Activated CD8-positive, alpha-beta memory T cell treated with anti-CD3 and anti-CD28 coated beads for 1 hour (primary cell): ENCODE results near the gene TMEM14C.

Source experiments
- DNase-seq, 2 donors: peaks; one replicate each; pipeline ENCODE4 v3.0.0-alpha.2; 2020; ENCODE audit warnings: low read depth in 1 of 2; ENCODE audit errors: extremely low read depth in 1 of 2

Gene TMEM14C

DNA sequence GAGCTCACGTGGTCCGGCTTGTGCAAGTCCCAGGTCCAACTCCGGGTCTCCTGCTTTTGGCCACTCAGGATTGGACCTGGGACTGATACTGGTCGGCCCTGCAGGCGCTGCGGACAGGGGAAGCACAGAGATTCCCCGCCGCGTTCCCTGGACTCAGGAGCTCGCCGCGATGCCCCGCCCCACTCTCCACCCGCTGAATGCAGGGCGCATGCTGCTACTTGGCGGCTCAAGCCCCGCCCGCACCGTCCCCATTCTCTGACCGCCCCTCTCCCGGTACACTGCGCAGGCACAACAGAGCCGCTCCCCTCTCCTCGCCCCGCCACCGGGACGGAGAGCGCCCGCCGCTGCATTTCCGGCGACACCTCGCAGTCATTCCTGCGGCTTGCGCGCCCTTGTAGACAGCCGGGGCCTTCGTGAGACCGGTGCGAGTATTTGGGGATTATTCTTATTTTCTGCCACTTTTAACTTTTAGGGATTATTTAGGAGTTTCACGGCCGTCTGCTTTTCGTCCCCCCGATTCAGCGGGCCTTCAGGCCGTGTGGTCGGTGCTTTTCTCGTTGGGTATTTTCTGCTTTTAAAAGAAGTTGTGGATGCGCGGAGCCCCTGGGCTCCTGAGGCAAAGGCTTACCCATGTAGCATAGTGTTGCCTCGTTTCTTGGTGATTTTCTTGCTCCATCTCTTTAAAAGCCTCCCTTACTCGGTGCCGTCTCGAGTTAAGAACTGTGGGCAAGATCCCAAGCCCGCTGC lies at the start of gene TMEM14C:
TSS of gene TMEM14C (plus strand) at position 251 of the 747 bp plus-strand sequence. CDS start 1,544 bp downstream, outside the sequence.
- DNase-seq = peak; percentile 45 to 58

DNA sequence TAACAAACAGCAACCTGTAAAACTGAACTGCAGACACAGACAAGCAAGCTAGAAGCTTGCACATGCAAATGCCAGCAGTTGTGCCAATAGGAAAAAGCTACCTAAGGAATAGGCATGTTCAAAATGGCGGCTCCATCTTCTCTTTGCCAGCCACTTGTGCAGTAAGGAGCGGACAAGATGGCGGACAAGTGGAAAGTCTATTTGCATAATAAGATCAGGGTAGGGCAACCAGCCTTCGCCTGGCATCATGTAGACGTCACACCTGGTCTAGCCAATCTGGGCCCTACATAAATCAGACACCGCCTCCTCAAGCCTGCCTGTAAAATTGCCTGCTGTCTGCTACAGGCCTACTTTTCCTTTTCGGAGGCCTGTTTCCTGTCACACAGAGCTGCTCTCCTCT lies 46.5 kb upstream of the TMEM14C start:
- no peak for DNase-seq

DNA sequence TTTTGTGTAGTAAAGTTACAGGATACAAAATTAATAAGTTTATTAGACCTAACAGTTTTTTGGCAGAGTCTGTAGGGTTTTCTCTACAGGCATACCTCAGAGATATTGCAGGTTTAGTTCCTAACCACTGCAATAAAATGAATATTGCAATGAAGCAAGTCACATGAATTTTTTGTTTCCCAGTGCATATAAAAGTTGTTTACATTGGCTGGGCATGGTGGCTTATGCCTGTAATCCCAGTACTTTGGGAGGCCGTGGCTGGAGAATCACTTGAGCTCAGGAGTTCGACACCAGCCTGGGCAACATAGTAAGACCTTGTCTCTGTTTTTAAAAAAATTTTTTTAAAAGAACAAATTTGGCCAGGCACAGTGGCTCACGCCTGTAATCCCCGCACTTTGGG lies 44.4 kb upstream of the TMEM14C start:
- DNase-seq = no peak

DNA sequence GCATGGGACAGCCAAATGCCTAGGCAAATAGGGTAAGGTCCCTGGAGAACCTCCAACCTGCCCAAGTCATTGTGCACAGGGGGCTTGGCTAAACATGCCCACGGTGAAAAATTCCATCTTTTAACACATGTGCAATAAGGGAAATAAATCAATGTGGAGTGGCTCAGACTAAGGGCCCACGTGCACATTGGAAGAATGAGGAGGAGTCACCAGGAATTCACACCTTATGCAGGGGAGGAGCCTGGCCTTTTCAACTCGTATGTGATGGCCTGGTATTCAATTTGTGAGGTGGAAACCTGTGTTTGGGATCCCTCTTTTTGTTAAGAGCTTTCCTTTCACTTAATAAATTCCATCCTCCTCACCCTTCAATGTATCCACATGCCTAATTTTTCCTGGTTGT lies 41.1 kb upstream of the TMEM14C start:
- no peak for DNase-seq

DNA sequence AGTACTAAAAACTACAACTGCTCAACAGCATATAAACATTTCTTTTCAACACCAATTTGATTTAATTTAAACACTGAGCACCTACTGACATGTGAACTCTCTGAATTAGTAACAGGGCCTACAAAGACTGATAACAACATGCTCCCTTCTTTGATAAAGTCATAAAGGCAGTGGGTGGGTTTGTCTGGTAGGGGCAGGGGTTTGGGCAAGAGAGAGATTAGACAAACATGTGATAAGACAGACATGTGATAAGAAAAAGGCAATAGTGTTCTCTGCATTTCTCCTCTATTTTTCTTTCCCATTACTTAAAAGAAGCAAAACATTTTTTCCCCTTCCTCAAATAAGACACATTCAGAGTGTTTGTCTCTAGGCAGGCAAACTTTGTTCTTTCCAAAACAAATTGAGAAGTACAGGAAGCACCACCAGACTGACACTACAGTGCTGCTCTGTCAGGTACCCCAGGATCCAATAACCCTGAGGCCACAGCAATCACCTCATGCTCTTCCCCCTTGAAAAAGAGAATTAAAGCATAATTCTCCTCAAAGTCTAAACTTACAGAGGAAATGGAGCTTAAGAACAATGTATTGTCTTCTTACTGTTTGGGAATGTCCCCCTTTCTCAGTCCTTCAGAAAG lies 40.4 kb upstream of the TMEM14C start:
- DNase-seq = no peak

DNA sequence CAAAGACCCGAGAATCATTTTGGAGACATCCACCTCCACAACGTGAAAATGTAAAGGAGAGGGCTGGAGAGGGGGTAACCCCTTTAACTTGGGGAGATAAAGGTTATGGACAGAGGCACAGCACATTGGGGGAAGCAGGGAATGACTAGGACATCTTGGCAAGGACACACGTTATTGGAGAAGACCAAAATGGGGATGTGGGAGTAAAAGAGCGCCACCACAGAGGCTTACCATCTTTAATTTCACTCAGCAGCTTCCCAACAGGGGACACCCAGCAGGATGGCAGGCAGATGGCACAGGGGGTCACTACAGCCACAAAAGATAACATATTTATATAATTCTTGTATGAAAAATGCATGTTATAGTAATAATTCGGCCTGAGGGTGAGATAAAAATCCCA lies 38.3 kb upstream of the TMEM14C start:
- DNase-seq = no peak

DNA sequence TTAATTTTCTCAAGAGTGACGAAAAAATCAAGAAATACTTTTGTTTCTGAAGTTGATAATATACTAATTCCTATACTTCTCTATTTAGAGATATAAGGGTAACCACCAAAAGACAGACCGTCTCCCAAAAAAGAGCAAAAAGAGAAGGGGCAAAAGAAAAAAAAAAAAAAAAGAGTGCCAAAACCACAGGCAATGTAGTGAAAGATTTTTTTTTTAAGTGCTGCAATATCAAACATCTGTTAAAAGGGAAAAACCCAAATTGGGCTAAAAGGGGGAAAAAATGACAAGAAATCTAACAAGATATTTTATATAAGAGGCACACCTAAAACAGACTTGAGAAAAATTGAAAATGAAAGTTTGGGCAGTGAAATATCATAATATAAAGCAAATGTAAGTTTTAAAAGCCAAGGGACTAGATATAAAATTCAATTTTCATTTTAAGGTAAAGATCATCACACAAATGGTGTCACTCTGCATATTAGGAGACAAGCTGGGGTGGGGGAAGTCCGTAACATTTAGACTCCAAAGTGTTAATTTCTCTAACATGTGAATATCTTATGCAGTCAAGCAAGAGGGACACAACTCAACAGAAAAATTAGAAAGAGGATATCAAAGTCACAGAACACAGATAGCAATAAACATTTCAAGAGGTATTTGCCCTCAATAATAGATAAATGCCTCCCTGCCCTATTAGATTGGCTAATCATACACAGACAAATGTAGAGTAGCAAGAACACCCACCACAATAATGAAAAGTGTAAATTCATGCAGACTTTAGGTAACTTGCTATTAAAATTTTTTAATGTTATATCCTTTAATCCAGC lies 37.6 kb upstream of the TMEM14C start:
- no peak for DNase-seq

DNA sequence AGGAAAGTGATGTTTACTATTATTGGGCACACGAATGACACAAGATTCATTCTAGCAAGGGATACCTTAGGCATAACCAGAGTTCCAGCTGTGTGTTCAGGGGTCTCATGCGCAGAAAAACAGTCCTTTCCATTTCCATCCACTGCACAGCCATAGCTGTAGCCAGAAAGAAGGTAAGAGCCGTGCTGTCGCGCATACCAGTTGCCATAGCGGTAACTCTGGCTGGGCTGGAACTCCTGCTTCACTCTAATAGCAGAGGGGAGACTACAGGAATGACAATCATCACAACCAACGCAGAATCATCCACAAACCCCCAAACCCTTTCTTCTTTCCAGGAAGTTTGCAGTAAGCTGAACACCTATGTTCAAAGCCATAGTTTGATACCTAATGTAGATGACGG lies 36.0 kb upstream of the TMEM14C start:
- DNase-seq = no peak

DNA sequence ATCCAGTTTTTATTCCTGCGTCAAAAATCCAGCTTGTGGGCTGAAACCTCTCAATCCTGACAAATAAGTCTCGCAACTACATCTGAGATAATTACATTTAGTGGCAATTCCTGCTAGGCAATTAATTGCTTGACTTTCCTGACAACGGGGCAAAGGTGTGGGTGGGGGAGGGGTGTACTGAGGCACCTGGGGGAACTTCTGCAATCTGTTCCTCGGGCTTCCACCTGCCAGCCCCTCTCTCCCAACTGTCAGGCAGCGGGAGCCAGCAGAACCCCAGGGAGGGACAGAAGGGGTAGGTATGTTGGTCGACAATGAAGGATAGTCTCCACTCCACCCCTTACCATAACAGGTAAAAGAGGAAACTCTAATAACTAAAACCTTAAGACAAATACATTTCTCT lies 35.3 kb upstream of the TMEM14C start:
- no peak for DNase-seq

DNA sequence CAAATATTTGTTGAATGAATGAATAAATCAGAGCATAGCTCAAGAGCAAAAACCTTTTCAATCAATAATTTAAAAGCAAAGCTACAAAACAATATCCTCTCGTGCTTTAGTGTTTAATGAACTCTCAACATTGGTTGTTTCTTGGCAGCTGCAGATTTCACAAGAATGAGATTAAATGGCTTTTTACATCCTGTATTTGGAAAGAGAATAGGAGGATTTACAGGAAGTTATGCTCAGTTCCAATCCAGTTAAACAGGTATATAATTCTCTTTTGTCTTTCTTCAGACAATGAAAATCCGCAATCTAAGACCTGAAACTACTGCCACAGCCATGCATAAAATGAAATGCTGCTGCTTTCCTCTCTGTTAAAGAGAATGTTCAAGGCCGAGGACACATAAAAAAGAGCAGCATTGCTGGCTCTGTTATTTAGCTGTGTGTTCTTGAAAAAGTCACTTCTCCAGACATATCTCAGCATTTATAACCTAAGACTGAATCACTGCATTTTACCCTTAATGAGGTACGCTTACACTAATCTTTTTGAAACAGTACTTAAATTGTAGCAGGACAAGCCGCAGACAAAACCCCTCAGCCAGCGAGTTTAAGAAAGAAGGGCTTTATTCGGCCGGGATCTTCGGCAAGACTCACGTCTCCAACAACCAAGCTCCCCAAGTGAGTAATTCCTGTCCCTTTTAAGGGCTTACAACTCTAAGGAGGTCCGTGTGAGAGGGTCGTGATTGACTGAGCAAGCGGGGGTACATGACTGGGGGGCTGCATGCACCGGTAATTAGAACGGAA lies 32.0 kb upstream of the TMEM14C start:
- no peak for DNase-seq

DNA sequence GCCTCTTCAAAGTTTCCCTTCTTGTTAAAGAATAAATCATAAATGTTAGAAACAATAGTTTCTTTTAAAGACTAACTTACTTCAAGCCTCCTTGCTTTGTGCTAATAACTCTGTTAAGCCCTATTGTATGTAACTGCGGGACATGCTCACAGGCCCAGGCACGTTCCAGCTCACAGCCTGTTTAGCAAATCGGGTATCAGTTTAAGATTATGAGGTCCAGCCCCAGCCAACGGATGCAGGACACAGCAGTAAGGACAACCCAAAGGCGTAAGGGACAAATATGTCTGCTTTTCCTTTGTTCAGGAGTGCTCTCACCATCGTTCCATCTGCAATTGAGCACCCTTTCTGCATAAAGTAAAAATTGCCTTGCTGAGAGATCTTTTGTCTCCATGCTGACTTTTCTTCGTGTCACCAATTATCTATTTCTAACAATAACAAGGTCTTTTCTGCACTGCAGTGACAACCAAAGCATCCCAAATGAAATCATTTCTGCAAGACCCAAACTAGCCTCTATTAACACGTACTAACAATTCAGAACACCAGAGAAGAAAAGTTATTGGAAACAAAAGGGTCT lies 29.8 kb upstream of the TMEM14C start:
- no peak for DNase-seq

DNA sequence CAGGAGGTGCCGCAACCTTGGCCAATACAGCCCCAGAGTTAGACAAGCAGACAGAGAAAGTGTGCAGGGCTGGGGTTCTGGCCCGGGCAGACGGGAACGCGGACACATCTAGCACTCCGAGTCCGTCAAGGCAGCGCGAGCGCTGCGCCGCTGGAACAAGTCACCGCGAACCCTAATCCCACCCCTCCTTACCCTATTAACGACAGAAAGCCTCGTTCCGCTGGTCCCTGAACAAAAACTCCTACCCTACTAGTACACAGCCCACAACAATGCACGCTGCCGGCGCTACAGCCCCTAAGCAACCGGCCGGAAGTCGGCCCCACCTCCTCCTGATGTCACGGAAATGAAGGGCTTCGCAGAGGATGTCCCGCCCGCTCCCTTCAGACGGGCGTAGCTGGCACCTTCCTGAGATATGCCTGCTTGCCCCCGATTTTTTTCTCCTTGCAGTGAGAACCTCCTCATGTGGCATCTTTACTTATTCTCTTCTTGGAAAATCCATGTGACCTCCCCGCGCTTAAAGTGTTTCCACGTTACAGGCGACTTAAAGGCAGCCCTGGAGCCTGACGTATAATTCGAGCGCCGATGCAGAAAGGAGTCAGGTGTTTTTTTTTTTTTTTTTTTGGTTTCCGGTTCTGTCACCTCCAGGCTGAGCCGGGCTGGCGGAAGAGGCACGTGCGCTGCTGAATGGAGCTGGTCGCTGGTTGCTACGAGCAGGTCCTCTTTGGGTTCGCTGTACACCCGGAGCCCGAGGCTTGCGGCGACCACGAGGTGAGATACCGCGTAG lies 28.4 kb upstream of the TMEM14C start, which contains the start of the genes C6orf52 and PAK1IP1:
TSS of gene C6orf52 (minus strand) at position 315 of the 784 bp plus-strand sequence. CDS start 7,066 bp downstream, outside the sequence.
TSS of gene PAK1IP1 (plus strand) at position 671 of the 784 bp plus-strand sequence. CDS start at position 685, 14 bp downstream.
- DNase-seq = peak; percentile 85 to 87

DNA sequence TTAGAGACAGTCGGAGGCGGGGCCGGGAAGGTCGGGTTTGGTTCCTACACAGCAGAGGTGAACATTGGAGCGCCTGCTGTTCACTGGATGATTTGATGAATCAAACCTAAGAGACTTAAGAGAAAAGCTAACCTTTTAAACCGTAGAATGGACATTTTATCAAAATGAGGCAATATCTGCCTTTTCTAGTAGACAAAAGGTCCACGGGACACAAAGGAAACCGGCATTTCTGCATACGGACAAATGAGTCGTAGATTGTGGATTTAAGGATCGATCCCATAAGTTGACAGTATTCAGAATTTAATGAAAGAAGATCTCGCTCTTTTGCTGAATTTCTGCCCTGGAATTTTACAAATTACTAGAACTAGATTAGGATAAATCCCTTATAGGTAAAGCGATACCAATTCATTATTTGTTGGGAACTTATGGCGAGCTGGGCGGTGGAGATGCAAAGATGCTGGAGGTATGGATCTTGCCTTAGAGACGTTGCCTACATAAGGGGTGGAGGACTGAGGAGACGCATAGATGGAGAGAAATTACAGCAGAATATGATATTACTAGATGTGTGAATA lies 27.7 kb upstream of the TMEM14C start:
- no peak for DNase-seq

DNA sequence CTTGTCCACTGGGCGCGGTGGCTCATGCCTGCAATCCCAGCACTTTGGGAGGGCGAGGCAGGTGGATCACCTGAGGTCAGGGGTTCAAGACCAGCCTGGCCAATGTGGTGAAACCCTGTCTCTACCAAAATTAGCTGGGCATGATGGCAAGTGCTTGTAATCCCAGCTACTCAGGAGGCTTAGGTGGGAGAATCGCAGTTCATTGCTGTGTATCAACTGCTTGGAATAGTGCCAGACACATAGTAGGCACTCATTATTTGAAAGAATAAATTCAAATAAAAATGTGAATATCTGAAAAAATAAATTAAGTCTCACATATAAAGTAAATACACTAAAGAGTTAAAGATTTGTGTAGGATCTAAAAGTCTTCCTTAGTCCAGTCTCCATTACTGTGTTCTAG lies 26.2 kb upstream of the TMEM14C start:
- DNase-seq = no peak

DNA sequence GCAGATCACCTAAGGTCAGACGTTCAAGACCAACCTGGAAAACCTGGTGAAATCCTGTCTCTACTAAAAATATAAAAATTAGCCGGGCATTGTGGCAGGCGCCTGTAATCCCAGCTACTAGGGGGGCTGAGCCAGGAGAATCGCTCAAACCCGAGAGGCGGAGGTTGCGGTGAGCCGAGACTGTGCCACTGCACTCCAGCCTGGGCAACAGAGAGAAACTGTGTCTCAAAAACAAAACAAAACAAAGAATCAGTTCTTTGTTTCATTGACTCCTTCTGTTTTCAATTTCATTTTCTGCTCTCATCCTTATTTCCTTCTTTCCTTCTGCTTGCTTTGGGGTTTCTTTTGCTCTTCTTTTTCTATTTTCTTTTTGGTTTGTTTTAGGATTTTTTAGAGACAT lies 8.9 kb upstream of the TMEM14C start:
- DNase-seq = no peak

DNA sequence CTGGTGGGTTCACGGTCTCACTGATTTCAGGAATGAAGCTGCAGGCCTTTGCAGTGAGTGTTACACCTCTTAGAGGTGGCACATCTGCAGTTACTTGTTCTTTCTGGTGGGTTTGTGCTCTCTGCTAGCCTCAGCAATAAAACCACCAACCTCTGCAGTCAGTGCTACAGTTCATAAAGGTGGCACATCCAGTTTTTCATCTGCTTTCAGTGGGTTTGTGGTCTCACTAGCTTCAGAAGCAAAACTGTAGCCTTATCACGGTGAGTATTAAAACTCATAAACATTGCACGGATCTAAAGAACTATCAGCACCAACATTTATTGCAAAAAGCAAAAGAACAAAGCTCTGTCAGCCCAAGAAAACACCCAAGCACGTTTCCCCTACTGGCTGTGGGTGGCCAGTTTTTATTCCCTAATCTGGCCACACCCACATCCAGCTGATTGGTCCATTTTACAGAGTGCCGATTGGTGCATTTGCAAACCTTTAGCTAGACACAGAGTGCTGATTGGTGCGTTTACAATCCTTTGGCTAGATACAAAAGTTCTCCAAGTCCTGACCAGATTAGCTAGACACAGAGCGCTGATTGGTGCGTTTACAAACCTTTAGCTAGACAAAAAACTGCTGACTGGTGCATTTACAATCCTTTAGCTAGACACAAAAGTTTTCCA lies 3.4 kb upstream of the TMEM14C start:
- no peak for DNase-seq

DNA sequence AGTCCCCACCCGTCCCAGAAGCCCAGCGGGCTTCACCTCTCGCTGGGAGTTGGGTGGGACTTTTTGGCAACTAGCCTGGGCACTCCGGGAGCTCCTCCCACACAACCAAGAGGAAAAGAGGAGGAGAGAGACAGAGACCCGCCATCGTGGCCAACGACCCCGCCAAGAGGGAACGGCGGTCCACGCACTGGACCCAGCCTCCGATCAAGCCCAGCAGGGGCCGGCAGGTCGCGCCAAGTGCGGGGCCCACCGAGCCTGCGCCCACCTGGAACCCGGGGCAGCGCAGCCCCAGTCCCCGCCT lies 3.0 kb upstream of the TMEM14C start:
- no peak for DNase-seq

DNA sequence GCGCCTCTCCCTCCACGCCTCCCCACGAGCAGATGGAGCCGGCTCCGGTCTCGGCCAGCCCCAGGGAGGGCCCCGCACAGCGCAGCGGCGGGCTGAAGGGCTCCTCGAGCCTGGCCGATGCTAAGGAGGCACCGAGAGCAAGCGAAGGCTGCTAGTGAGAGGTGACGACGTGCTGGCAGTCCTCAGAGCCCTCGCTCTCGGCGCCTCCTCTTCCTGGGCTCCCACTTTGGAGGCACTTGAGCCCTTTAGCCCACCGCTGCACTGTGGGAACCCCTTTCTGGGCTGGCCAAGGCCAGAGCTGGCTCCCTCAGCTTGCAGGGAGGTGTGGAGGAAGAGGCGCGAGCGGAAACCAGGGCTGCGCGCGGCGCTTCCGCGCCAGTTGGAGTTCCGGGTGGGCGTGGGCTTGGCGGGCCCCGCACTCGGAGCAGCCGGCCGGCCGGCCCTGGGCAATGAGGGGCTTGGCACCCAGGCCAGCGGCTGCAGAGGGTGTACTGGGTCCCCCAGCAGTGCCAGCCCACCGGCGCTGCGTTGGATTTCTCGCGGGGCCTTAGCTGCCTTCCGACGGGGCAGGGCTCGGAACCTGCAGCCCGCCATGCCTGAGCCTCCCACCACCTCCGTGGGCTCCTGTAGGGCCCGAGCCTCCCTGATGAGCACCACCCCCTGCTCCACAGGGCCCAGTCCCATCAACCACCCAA lies 2.5 kb upstream of the TMEM14C start:
- DNase-seq = peak in 1 of 2 donors; percentile 42
